ENCODE data around the gene PRCD.

PRCD gene

GRCh38 chr17:76585033-76585648, 45.3 kb downstream of the PRCD start:
- H3K4me3 ChIP-seq (ENCODE audit: low read depth, low read length) = peak overlapping the region; percentile 53
- TF ChIP-seq, protein P1, sequence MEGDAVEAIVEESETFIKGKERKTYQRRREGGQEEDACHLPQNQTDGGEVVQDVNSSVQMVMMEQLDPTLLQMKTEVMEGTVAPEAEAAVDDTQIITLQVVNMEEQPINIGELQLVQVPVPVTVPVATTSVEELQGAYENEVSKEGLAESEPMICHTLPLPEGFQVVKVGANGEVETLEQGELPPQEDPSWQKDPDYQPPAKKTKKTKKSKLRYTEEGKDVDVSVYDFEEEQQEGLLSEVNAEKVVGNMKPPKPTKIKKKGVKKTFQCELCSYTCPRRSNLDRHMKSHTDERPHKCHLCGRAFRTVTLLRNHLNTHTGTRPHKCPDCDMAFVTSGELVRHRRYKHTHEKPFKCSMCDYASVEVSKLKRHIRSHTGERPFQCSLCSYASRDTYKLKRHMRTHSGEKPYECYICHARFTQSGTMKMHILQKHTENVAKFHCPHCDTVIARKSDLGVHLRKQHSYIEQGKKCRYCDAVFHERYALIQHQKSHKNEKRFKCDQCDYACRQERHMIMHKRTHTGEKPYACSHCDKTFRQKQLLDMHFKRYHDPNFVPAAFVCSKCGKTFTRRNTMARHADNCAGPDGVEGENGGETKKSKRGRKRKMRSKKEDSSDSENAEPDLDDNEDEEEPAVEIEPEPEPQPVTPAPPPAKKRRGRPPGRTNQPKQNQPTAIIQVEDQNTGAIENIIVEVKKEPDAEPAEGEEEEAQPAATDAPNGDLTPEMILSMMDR (IDR thresholded peaks at IDR 0.05; ENCODE audit: low read depth, low read length) = no peak

DNA sequence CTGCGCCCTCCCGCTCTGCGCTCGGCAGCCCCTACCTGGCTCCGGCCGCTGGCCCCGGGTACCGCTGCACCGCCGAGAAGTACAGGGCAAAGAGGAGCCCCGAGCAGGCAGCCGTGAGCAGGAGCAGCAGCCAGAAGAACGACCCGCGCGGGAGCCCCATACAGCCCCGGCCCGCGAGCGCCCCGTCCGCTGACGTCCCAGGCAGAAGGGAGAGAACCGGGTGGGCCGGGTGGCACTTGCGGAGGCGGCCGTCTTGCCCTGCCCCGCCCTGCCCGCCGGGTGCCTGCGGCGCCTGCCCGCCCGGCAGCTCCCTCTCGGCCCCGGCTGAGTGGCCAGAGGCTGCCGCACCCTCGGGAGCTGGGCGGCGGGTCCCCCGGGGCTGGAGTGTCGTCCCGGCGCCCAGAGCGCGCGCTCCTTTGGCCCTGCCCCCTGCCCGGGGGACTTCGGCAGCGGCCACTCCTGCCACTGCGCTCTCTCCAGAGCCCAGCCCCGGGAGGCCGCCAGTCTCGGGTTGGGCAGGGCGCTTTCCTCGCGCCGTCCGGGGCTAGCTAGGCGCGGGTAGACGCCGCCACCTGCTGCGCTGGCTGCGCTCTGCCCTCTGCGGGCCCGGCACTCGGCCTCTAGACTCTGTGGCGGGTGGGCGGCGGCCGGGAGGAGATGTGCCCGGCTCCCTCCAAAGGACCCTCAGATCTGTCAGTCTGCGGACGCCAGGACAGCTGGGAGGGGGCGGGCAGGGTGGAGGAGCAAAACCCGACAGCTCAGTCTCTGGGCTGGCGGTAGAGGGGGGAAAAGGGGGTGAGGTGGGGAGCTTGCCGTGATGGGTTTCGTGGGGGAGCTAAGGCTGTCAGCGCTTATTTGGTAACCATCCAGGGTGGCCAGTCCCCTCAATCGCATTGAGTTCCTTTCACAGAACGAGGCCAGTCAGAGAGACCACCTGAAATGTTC, 46.1 kb downstream of the PRCD start, which contains the start of gene ST6GALNAC2:
TSS of gene ST6GALNAC2 (minus strand) at position 212 of the 945 bp plus-strand sequence. CDS start at position 160, 52 bp downstream.
- TF ChIP-seq, protein P1 (IDR thresholded peaks at IDR 0.05; ENCODE audit: low read depth, low read length) = 0 out of 2 replicates have a peak, but pooled peaks have one; percentile 21
- H3K4me3 ChIP-seq (ENCODE audit: low read depth, low read length) = peak within 1 kb of the TSS; percentile 53

GRCh38 chr17:76586741-76587487, 47.1 kb downstream of the PRCD start:
- TF ChIP-seq, protein P1 (IDR thresholded peaks at IDR 0.05; ENCODE audit: low read depth, low read length) = no peak
- no peak overlapping the region for H3K4me3 ChIP-seq (ENCODE audit: low read depth, low read length)

DNA sequence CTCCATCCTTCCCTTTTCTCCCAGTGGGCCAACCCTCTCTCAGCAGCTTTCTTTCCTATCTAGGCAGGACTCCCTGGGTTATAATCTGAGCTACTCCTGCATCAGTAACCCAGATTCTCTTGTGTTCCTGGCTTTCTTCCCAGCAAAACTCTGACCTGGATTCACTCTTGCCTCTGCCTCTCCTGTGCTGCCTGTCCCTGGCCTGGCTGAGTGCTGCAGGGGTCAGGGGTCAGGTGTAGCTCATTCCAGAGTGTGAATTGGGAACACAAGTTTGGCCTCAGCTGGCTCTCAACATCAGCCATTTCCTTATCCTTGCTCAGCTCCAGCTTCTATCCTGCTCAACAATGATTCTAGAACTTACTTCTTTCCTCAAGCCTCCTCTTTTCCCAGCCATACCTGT, 48.3 kb downstream of the PRCD start:
- TF ChIP-seq, protein P1 (IDR thresholded peaks at IDR 0.05; ENCODE audit: low read depth, low read length) = no peak
- H3K4me3 ChIP-seq (ENCODE audit: low read depth, low read length) = no peak overlapping the region

GRCh38 chr17:76593384-76593826, 53.6 kb downstream of the PRCD start:
- no peak overlapping the region for H3K4me3 ChIP-seq (ENCODE audit: low read depth, low read length)
- TF ChIP-seq, protein P1 (IDR thresholded peaks at IDR 0.05; ENCODE audit: low read depth, low read length) = no peak

GRCh38 chr17:76593959-76594358, 54.1 kb downstream of the PRCD start:
- no peak overlapping the region for H3K4me3 ChIP-seq (ENCODE audit: low read depth, low read length)
- TF ChIP-seq, protein P1 (IDR thresholded peaks at IDR 0.05; ENCODE audit: low read depth, low read length) = no peak

Measured in WI38 (cell line).